ENCODE data around the gene TRIM6.
A peak's percentile ranks its signal among the peaks of the same experiment; 100 is the strongest.
"Not testable (repeated sequence)": the region's sequence is repeated elsewhere in the genome, so short reads cannot be mapped to it uniquely, and the experiment has no call there.

TRIM6 gene

DNA sequence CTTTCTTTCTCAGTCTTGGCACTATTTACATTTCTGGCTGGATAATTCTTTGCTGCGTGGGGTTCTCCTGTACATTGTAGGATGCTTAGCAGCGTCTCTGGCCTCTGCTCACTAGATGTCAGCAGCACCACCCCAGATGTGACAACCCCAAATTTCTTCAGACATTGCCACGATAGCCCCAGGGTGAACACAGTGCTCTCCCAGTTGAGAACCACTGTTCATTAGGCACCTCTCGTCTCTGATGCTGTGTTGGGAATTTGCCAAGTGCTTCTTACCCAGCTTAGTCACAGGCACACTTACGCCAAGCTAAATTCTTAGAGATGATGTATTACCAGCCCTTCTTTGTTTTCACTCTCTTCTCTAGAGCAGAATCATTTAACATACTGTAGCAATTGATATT, 9.4 kb downstream of the TRIM6 start:
- no peak for DNase-seq

DNA sequence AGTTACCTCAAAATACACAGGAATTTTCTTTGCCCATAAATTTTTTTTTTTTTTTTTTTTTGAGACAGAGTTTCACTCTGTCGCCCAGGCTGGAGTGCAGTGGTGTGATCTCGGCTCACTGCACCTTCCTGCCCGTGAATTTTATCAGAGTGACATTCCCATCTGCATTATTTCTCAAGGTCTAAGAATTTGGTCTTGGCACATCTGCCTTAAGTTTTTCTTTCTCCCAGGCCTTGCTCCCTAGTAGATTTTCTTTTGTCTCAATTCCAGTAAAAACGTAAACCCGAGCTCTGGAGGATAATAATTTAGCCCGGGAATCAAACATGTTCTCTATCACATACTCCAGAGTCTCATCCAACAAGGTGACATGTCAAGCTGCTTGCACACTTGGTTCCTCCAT, 12.4 kb downstream of the TRIM6 start:
- DNase-seq: no peak

DNA sequence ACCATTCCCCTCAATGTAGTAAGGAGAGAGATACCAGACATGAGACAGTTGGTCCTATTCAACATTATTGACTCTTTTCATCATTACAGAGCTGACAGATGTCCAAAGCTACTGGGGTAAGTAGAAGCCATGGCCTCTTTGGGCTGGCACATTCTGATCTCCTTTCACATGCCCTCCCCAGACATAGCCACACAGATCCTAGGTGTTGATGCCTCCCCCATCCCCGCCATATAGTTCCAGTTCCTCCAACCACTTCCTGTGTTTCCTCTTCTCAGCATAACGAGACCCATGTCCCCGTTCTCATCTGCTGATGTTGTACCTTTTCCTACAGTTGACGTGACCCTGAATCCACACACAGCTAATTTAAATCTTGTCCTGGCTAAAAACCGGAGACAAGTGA, 14.0 kb downstream of the TRIM6 start:
- DNase-seq: no peak

DNA sequence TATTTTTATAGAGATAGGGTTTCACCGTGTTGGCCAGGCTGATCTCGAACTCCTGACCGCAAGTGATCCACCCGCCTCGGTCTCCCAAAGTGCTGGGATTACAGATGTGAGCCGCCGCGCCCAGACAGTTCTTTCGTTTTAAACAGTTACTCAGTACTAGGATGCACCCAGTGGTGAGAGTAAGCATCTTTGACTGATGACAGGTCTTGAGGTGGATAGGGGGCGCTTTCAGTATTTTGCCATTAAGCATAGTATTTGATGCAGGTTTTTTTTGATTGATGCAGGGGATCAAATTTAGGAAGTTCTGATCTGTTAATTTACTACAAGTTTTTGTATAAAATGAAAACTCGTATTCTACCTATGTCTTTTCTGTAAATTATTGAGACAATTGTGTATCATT, 15.2 kb downstream of the TRIM6 start:
- DNase-seq: no peak

DNA sequence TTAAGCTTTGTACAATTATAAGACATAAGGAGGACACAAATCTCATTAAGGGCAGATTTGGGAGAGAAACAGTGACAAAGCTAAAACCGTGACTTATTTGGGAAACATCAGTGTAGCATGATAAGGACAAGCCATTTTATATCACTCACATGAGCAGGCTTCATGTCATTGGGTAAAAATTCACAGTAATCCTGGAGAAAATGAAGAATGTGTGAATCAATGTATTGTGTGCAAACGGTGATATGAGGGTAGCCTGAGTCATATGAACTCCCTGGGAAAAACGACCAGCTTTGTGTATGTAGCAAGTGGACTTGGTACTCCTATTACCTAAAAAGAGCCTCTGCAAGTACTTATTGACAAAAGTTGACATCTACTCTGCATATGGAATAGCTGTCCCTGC, 22.4 kb downstream of the TRIM6 start:
- DNase-seq: no peak

DNA sequence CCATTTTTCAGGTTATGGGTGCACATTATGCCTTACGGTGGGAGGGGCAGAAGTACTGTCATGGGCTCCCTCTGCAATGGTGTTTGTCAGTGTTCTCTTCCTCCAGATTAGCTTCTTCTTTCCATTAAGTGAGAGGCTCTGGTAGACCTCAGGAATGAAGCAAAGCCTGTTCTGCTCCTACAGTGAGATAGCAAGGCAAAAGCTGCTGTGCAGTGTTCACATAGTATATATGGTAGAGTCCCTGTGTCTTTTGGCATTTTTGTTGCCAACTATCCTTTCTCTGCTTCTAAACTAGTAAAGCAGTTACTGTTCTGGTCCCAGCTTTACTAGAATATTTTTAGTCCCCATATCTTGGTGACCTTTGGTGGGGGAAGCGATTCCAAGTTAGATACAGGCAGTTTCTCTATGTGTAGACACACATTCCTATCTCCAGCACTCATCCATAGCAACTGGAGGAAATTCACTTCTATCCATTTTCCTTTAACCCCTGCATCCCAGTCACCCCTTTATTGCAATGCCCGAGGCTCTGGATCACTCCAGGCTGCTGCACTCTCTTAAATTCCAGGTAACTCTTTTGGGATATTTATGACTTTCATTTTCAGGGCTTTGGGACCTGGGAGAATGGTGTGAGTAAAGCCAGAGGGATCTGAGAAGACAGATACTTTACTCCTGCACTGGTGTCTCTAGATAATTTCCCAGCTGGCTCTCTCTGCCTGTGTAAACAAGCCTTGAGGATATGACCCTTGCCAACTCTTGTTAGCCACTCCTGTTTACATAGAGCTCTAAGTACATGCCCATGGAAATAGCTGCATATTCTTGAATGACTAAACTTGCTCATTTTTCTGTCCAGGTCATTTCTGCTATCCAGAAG, 24.4 kb downstream of the TRIM6 start:
- DNase-seq: peak; percentile 11

DNA sequence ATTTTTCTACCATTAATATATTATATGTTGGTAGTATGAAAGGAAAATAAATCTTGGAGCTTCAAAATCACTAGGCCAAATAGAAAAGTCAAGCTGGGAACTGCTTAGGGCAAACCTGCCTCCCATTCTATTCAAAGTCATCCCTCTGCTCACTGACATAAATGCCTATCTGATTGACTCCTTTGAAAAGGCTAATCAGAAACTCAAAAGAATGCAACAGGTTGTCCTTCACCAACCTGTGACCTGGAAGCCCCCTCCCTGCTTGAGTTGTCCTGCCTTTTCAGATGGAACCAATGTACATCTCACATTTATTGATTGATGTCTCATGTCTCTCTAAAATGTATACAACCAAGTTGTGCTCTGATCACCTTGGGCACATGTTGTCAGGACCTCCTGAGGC, 25.1 kb downstream of the TRIM6 start:
- no peak for DNase-seq

DNA sequence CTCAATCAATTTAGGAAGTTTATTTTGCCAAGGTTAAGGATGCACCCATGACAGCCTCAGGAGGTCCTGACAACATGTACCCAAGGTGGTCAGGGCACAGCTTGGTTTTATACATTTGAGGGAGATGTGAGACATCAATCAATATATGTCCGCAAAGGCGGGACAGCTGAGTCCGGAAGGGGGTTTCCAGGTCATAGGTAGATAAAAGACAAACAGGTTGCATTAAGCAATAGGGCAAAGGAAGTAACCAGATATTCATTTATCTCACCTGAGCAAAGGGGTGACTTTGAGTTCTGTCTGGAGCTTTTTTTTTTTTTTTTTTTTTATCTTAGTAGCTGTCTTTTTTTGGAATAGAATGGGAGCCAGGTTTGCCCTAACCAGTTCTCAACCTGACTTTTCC, 26.4 kb downstream of the TRIM6 start:
- no peak for DNase-seq

DNA sequence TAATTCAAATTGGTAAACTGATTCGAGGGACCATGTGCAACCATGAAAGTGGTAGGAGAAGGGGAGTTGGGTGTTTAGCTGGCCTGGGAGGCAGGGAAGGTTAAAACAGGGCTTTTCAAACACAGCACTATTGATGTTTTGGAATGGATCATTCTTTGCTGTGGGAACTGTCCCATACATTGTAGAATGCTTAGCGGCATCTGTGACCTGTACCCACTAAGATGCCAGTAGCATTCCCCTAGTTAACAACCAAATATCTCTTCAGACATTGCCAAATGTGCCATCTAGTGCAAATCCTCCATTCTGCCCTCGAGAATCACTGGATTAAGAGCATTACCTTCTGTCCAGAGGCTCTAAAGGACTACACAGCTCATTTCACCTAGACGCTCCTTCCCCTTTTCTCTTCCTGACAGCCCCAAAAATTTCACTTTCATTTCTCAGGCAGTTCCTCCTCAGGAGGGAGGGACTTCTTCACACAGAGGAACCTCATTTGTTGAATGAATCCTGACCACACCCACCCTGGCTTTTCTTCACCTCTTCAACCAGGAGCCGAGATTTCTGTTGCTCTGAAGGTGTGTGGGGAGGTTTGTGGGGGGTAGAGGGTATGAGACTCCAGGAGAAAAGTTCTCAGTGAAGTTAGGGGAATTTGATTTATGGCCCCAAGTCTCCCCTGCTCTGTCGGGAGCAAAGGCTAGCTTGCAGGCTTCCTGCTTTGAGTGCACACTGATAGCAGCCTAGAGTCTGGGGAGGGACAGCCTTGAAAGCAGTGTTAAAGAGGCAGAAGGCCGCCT, 28.2 kb downstream of the TRIM6 start, which contains the start of gene TRIM34:
Gene TRIM34 (plus strand): TSS at position 513 of the 791 bp plus-strand sequence. CDS start 7,331 bp downstream, outside the sequence.
- DNase-seq: no peak

DNA sequence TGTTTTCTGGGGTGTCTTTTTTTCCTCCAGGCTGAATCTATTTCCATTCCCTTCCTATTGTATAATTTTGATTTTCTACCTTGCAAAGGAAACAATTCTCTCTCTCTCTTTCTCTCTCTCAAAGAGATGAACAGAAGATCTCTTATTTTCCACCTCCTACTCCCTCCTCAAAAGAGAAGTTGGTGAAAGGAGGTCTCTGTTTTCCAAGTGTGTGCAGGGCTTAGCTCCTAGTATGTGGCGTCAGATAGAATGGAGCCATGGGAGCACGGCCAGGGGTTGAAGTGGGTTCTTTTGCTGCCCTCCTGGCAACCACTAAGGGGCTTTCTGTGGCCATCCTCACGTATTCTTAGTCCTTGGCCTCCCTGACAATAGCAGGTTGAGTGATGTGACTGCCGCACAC, 28.8 kb downstream of the TRIM6 start:
- DNase-seq: no peak

DNA sequence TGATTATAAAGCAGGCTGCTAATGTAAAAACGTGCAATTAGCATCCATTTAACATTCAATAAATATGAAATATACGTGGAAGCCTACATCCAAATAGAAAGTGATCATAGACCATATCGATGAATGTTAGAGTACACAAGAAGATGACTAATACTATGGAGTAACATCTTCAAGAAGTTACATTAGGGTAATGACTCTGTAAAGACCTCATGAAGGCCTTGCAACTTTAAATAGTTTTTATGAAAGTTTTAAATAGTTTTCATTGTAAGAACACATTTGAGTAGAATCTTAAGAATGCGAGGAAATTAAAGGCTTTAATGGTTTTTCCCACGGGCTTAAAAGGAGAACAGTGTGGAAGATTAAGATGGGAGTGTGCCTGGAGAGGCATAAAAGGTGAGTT, 29.8 kb downstream of the TRIM6 start:
- DNase-seq: no peak

DNA sequence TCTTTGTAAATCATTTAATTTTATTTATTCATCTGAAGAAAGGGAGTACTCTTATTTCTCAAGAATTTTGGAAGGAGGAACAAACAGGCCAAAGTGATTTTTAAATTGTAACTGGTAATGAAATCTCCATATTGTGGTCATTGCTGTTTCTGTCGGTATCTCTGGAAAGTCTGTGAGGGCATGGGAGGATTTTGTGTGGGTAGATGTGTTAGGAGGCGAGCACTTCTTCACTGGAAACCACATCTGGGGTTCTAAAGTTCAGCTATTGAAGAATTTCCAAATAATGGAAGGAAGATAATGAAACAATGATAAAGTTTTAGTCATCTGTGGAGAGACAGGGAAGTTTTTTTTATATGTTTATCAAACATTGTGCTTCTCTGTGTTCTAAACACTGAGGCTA, 35.0 kb downstream of the TRIM6 start:
- no peak for DNase-seq

DNA sequence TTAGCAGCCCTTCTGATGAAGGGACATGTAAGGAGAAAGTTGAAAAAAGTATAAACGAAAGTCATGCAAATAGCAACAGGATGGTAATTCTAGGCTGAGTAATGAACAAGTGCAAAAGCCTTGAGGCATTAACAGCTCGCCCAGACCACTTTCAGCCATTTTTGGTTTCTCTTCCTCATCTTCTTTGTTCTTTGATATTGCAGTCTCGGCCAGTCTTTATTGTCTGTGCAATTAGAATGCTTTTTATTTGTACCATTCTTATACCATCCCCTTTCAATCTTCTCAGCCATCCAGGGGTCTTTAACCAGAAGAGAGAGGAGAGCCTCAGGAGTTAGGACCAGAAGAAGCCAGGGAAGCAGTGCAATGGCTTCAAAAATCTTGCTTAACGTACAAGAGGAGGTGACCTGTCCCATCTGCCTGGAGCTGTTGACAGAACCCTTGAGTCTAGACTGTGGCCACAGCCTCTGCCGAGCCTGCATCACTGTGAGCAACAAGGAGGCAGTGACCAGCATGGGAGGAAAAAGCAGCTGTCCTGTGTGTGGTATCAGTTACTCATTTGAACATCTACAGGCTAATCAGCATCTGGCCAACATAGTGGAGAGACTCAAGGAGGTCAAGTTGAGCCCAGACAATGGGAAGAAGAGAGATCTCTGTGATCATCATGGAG, 35.7 kb downstream of the TRIM6 start:
- no peak for DNase-seq

DNA sequence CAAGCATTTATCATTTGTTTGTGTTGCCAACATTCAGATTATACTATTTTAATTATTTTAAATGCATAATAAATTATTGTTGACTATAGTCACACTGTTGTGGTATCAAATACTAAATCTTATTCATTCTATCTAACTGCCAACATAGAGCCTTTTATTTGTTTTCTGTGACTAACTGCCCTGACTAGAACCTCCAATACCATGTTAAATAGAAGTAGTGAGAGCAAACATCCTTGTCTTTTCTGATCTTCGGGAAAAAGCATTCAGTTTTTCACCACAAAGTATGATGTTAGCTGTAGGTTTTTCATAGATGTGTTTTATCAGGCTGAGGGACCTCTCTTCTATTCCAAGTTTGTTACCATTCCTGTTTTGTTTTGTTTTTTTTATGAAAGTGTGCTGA, 43.5 kb downstream of the TRIM6 start:
- no peak for DNase-seq

DNA sequence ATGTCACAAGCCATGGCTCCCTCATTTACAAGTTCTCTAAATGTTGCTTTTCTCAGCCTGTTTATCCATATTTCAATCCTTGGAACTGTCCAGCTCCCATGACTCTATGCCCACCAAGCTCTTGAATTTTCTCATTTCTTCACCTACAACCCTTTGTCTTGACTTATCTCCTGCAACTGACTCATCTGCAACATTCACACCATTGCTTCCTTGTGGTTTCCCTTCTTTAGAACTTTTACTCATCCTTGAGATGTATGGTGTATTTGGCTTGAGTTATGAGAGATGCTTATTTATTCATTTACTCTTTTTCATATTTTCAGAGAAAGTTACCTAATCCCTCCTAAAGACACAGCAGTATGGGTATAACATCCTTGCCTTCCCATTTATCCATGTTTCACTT, 47.1 kb downstream of the TRIM6 start:
- DNase-seq: no peak

DNA sequence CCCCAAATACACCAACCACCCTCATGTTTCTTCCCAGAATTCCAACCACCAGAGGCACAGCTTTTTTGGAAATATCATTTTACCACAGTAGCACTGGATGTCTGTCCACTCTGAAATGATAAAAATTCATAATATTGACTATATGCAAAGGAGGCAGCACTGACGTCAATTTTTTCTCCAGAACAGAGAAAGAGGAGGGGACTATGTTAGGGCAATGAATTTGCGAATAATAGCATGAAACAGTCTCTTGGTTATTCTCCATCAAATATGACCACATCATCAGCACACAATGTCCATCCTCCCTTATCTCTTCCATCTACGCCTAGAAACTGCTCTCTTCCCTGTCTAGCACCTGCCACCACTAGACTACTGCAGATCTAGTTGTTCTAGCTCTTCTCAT, 49.7 kb downstream of the TRIM6 start:
- DNase-seq: no peak

DNA sequence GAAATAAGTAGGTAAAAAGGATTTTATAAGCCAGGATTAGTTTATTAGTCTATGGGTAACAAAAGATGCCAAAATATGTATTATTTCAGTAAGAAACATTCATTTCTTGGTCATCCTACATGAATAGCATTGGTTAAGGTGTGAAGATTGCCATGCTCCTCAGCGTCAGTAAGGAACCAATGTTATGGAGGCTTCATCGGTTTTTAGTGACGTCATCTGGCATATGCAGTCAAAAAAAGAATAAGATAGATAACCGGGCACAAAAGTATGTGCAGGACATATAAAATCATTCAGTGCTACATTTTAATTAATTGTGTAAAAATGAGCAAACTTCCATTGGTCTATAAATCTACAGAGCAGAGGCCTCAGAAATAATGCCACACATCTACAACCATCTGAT, 59.0 kb downstream of the TRIM6 start:
- DNase-seq: no peak

DNA sequence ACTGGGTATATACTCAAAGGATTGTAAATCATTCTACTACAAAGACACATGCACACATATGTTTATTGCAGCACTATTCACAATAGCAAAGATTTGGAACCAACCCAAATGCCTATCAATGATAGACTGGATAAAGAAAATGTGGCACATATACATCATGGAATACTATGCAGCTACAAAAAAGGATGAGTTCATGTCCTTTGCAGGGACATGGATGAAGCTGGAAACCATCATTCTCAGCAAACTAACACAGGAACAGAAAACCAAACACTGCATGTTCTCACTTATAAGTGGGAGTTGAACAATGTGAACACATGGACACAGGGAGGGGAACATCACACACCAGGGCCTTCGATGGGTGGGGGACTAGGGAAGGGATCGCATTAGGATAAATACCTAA, 60.5 kb downstream of the TRIM6 start:
- not testable (repeated sequence) for DNase-seq

DNA sequence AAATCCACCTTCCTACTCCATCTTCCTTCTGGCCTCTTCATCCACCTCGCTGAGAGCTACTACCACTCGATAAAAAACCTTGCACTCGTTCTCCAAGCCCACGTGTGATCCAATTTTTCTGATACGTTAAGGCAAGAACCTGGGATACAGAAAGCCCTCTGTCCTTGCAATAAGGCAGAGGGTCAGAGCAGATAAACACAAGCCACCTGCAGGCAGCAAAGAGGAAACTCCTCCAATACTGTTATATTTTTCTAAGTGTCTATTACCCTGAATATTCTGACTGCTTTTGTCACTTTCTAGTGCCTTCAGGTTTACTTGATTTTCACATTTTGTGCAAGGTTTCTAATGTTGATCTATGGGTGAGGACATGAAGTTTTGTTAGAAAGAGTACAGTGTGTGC, 61.9 kb downstream of the TRIM6 start:
- no peak for DNase-seq

Data from NCI-H146 (cell line).